Bronchial epithelial cell (primary cell): ENCODE measurements around the gene SNIP1. TPM values are rescaled to one million over a fixed set of nuclear protein-coding genes. Genes with fewer than 3 reads are reported as not detected.
"Not testable (repeated sequence)": the region's sequence is repeated elsewhere in the genome, so short reads cannot be mapped to it uniquely, and the experiment has no call there.

Experiments
- DNase-seq: peaks from one replicate; pipeline ENCODE4 v3.0.0-alpha.2; 2010; ENCODE audit warnings: low read depth
- FAIRE-seq: peaks from 2 replicates; lab custom pipeline; 2011; peaks lifted over from hg19 to GRCh38; lab: Jason Lieb, UNC
- H3K27me3 ChIP-seq: 2 replicates; pipeline ENCODE4 v1.5.1; 2011; ENCODE audit warnings: low read length; ENCODE audit not compliant: control insufficient read depth, insufficient read depth
- H3K36me3 ChIP-seq: 2 replicates; pipeline ENCODE4 v1.5.1; 2011; ENCODE audit warnings: low read length; ENCODE audit not compliant: control insufficient read depth, insufficient read depth
- H3K4me3 ChIP-seq: 2 replicates; pipeline ENCODE4 v1.5.1; 2011; ENCODE audit warnings: mild to moderate bottlenecking, low read depth, low read length, control low read depth
- CTCF ChIP-seq: IDR thresholded peaks from 2 replicates; pipeline ENCODE4 v1.5.1; 2011; ENCODE audit warnings: mild to moderate bottlenecking, moderate library complexity, low read length, control low read depth, inconsistent platforms; ENCODE audit not compliant: insufficient read depth, severe bottlenecking
- total RNA-seq: library from RNA; depleted of rRNA; stranded (reverse); fragments of >200 nt; gene quantifications from 2 replicates; pipeline ENCODE4 v1.2.1, GENCODE V29; 2014

SNIP1 gene
- total RNA-seq, 1 donor from 2014 or later: 11.3 TPM

GRCh38 chr1:37506740-37507139 lies 47.4 kb downstream of the SNIP1 start:
- Histone ChIP-seq H3K27me3 (no peaks in the 10 kb centered on the region), H3K36me3 (peaks cover 12% of the 10 kb centered on the region), H3K4me3 (no peak overlapping the region)
- TF ChIP-seq CTCF: no peak
- FAIRE-seq: no peak
- DNase-seq: no peak

GRCh38 chr1:37502791-37503190 lies 51.3 kb downstream of the SNIP1 start:
- not testable (repeated sequence) for FAIRE-seq, H3K27me3 ChIP-seq, H3K36me3 ChIP-seq, DNase-seq, H3K4me3 ChIP-seq

- DNase-seq (no peak), FAIRE-seq (no peak)
- peaks cover 7% of the 10 kb centered on the region for H3K36me3 ChIP-seq
- TF ChIP-seq CTCF: no peak
- H3K4me3 ChIP-seq: no peak overlapping the region
- H3K27me3 ChIP-seq: no peaks in the 10 kb centered on the region
Measured at GRCh38 chr1:37502104-37502503, 52.0 kb downstream of the SNIP1 start.

GRCh38 chr1:37501661-37502060 lies 52.4 kb downstream of the SNIP1 start:
- Histone ChIP-seq H3K36me3 (peaks cover 5% of the 10 kb centered on the region), H3K4me3 (no peak overlapping the region), H3K27me3 (no peaks in the 10 kb centered on the region)
- no peak for TF ChIP-seq CTCF
- DNase-seq (no peak), FAIRE-seq (no peak)

- H3K36me3 ChIP-seq: peaks cover 5% of the 10 kb centered on the region
- DNase-seq: peak; percentile 54
- H3K27me3 ChIP-seq: no peaks in the 10 kb centered on the region
- FAIRE-seq: no peak
- TF ChIP-seq CTCF: no peak
- H3K4me3 ChIP-seq: no peak overlapping the region
Measured at GRCh38 chr1:37498872-37499617, 55.0 kb downstream of the SNIP1 start.

- peaks cover 2% of the 10 kb centered on the region for H3K36me3 ChIP-seq
- TF ChIP-seq CTCF: no peak
- DNase-seq (no peak), FAIRE-seq (no peak)
- H3K4me3 ChIP-seq: no peak overlapping the region
- H3K27me3 ChIP-seq: no peaks in the 10 kb centered on the region
Measured at GRCh38 chr1:37497832-37498231, 56.3 kb downstream of the SNIP1 start.
